Measurements from ENCODE around the gene SCAI.
"Not testable (repeated sequence)": the region's sequence is repeated elsewhere in the genome, so short reads cannot be mapped to it uniquely, and the experiment has no call there.

The SCAI gene

DNA sequence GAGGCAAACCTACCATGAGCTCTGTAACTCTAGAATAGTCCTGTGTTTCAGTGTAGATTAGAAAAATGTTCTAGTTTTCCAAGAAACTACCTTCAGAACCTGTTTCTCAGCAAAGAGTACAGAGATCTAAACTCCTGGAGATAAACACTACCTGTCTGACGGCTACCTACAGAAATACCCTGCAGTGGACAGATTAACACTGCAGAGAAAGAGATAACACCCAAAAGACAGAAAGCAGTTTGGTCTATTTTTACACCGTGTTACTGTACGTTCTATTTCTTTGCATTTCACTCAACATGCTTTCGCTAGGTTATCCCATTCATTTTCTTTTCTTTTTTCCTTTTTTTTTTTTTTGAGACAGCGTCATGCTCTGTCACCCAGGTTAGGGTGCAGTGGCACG is 11.6 kb downstream of the SCAI start:
- no peak overlapping the region for H3K9ac ChIP-seq (ENCODE audit: low read depth, low read length)
- no peaks in the 10 kb centered on the region for H3K27me3 ChIP-seq (ENCODE audit: control insufficient read depth, insufficient read depth, low read length)
- H3K4me1 ChIP-seq (ENCODE audit: control insufficient read depth, insufficient read depth, low read length) = no peaks in the 10 kb centered on the region
- no peaks in the 10 kb centered on the region for H3K9me3 ChIP-seq (ENCODE audit: control insufficient read depth, insufficient read depth, low read length)
- no peak overlapping the region for H3K4me3 ChIP-seq (ENCODE audit: low read depth, low read length)
- H3K27ac ChIP-seq (ENCODE audit: low read depth, low read length) = no peak overlapping the region
- no peaks in the 10 kb centered on the region for H3K36me3 ChIP-seq (ENCODE audit: control insufficient read depth, insufficient read depth, low read length)

GRCh38 chr9:125126019-125126746 is 17.1 kb downstream of the SCAI start:
- no peak overlapping the region for H3K27ac ChIP-seq (ENCODE audit: low read depth, low read length)
- H3K9ac ChIP-seq (ENCODE audit: low read depth, low read length) = no peak overlapping the region
- H3K27me3 ChIP-seq (ENCODE audit: control insufficient read depth, insufficient read depth, low read length) = no peaks in the 10 kb centered on the region
- H3K9me3 ChIP-seq (ENCODE audit: control insufficient read depth, insufficient read depth, low read length) = no peaks in the 10 kb centered on the region
- peaks cover 3% of the 10 kb centered on the region; the same call in 1 of the 2 replicates for H3K4me1 ChIP-seq (ENCODE audit: control insufficient read depth, insufficient read depth, low read length)
- H3K4me3 ChIP-seq (ENCODE audit: low read depth, low read length) = no peak overlapping the region
- no peaks in the 10 kb centered on the region for H3K36me3 ChIP-seq (ENCODE audit: control insufficient read depth, insufficient read depth, low read length)

DNA sequence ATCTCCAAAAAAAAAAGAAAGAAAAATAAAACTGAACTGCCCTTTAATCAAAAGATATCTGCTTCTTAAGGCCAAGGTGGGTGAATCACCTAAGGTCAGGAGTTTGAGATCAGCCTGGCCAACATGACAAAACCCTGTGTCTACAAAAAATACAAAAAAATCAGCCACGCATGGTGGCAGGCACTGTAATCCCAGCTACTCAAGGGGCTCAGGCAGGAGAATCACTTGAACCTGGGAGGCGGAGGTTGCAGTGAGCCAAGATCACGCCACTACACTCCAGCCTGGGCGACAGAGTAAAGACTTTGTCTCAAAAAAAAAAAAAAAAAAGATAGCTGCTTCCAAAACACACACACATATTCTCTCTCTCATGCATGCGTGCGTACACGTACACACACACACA is 17.8 kb downstream of the SCAI start:
- H3K27ac ChIP-seq (ENCODE audit: low read depth, low read length) = no peak overlapping the region
- no peaks in the 10 kb centered on the region for H3K36me3 ChIP-seq (ENCODE audit: control insufficient read depth, insufficient read depth, low read length)
- H3K9me3 ChIP-seq (ENCODE audit: control insufficient read depth, insufficient read depth, low read length) = no peaks in the 10 kb centered on the region
- no peak overlapping the region for H3K4me3 ChIP-seq (ENCODE audit: low read depth, low read length)
- H3K9ac ChIP-seq (ENCODE audit: low read depth, low read length) = no peak overlapping the region
- peaks cover 6% of the 10 kb centered on the region; the same call in 1 of the 2 replicates for H3K4me1 ChIP-seq (ENCODE audit: control insufficient read depth, insufficient read depth, low read length)
- H3K27me3 ChIP-seq (ENCODE audit: control insufficient read depth, insufficient read depth, low read length) = no peaks in the 10 kb centered on the region

- no peak overlapping the region for H3K27ac ChIP-seq (ENCODE audit: low read depth, low read length)
- H3K9me3 ChIP-seq (ENCODE audit: control insufficient read depth, insufficient read depth, low read length) = no peaks in the 10 kb centered on the region
- H3K36me3 ChIP-seq (ENCODE audit: control insufficient read depth, insufficient read depth, low read length) = no peaks in the 10 kb centered on the region; the same call in 1 of the 2 replicates
- H3K4me3 ChIP-seq (ENCODE audit: low read depth, low read length) = no peak overlapping the region
- peaks cover 6% of the 10 kb centered on the region; the same call in 1 of the 2 replicates for H3K4me1 ChIP-seq (ENCODE audit: control insufficient read depth, insufficient read depth, low read length)
- no peaks in the 10 kb centered on the region for H3K27me3 ChIP-seq (ENCODE audit: control insufficient read depth, insufficient read depth, low read length)
- H3K9ac ChIP-seq (ENCODE audit: low read depth, low read length) = no peak overlapping the region
Measured at GRCh38 chr9:125121146-125121545, 22.2 kb downstream of the SCAI start.

DNA sequence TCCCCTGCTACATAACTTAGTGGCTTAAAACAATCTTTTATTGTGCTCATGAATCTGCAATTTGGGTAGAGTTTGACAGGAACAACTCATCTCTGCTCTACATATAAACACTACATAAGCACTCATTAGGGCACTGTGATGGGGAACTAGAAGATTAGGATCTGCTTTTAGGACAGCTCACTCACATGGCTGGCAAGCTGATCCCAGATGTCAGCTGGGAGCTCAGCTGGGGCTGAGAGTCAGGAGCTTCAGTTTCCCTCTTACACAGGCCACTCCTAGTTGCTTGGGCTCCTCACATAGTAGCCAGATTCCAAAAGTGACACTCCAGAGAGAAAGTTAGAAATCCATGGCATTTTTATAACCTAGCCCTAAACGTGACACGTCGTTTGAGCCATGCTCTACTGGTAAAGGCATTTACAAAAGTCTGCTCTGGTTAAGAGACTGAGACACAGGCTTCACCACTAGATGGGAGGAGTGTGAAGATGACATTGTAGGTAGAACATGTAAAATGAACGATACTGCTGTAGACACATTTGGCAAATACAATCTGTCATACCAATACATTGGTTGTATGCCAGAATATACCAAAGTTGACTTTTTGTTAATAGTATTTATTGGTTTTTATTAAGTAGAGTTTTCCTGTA is 23.6 kb downstream of the SCAI start:
- H3K4me1 ChIP-seq (ENCODE audit: control insufficient read depth, insufficient read depth, low read length) = peaks cover 6% of the 10 kb centered on the region; the same call in 1 of the 2 replicates
- H3K4me3 ChIP-seq (ENCODE audit: low read depth, low read length) = no peak overlapping the region
- no peaks in the 10 kb centered on the region for H3K27me3 ChIP-seq (ENCODE audit: control insufficient read depth, insufficient read depth, low read length)
- H3K9me3 ChIP-seq (ENCODE audit: control insufficient read depth, insufficient read depth, low read length) = no peaks in the 10 kb centered on the region
- peak overlapping the region; percentile 1 for H3K27ac ChIP-seq (ENCODE audit: low read depth, low read length)
- H3K9ac ChIP-seq (ENCODE audit: low read depth, low read length) = no peak overlapping the region
- no peaks in the 10 kb centered on the region; the same call in 1 of the 2 replicates for H3K36me3 ChIP-seq (ENCODE audit: control insufficient read depth, insufficient read depth, low read length)

DNA sequence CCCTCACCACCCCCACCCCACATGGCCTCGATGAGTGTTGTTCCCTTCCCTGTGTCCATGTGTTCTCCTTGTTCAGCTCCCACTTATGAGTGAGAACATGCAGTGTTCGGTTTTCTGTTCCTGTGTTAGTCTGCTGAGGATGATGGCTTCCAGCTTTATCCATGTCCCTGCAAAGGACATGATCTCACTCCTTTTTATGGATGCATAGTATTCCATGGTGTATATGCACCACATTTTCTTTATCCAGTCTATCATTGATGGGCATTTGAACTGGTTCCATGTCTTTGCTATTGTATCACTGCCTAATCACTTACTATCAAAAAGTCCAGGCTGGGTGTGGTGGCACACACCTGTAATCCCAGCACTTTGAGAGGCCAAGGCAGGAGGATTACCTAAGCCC is 24.6 kb downstream of the SCAI start:
- not testable (repeated sequence) for H3K36me3 ChIP-seq (ENCODE audit: control insufficient read depth, insufficient read depth, low read length); H3K4me1 ChIP-seq (ENCODE audit: control insufficient read depth, insufficient read depth, low read length); H3K27ac ChIP-seq (ENCODE audit: low read depth, low read length); H3K4me3 ChIP-seq (ENCODE audit: low read depth, low read length); H3K9me3 ChIP-seq (ENCODE audit: control insufficient read depth, insufficient read depth, low read length); H3K9ac ChIP-seq (ENCODE audit: low read depth, low read length); H3K27me3 ChIP-seq (ENCODE audit: control insufficient read depth, insufficient read depth, low read length)

GRCh38 chr9:125114503-125114902 is 28.8 kb downstream of the SCAI start:
- H3K4me1 ChIP-seq (ENCODE audit: control insufficient read depth, insufficient read depth, low read length); H3K27me3 ChIP-seq (ENCODE audit: control insufficient read depth, insufficient read depth, low read length); H3K27ac ChIP-seq (ENCODE audit: low read depth, low read length); H3K36me3 ChIP-seq (ENCODE audit: control insufficient read depth, insufficient read depth, low read length); H3K9me3 ChIP-seq (ENCODE audit: control insufficient read depth, insufficient read depth, low read length); H3K4me3 ChIP-seq (ENCODE audit: low read depth, low read length); H3K9ac ChIP-seq (ENCODE audit: low read depth, low read length): not testable (repeated sequence)

GRCh38 chr9:125110464-125110863 is 32.9 kb downstream of the SCAI start:
- Histone ChIP-seq H3K4me3 (ENCODE audit: low read depth, low read length) (no peak overlapping the region), H3K4me1 (ENCODE audit: control insufficient read depth, insufficient read depth, low read length) (no peaks in the 10 kb centered on the region), H3K27me3 (ENCODE audit: control insufficient read depth, insufficient read depth, low read length) (no peaks in the 10 kb centered on the region), H3K9ac (ENCODE audit: low read depth, low read length) (no peak overlapping the region), H3K9me3 (ENCODE audit: control insufficient read depth, insufficient read depth, low read length) (no peaks in the 10 kb centered on the region), H3K36me3 (ENCODE audit: control insufficient read depth, insufficient read depth, low read length) (no peaks in the 10 kb centered on the region), H3K27ac (ENCODE audit: low read depth, low read length) (no peak overlapping the region)

DNA sequence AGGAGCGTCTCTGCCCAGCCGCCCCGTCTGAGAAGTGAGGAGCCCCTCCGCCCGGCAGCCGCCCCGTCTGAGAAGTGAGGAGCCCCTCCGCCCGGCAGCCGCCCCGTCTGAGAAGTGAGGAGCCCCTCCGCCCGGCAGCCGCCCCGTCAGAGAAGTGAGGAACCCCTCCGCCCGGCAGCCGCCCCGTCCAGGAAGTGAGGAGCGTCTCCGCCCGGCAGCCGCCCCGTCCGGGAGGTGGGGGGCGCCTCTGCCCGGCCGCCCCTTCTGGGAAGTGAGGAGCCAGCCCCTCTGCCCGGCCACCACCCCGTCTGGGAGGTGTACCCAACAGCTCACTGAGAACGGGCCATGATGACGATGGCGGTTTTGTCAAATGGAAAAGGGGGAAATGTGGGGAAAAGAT is 34.8 kb downstream of the SCAI start:
- H3K4me1 ChIP-seq (ENCODE audit: control insufficient read depth, insufficient read depth, low read length); H3K9ac ChIP-seq (ENCODE audit: low read depth, low read length); H3K36me3 ChIP-seq (ENCODE audit: control insufficient read depth, insufficient read depth, low read length); H3K4me3 ChIP-seq (ENCODE audit: low read depth, low read length); H3K27ac ChIP-seq (ENCODE audit: low read depth, low read length); H3K27me3 ChIP-seq (ENCODE audit: control insufficient read depth, insufficient read depth, low read length); H3K9me3 ChIP-seq (ENCODE audit: control insufficient read depth, insufficient read depth, low read length): not testable (repeated sequence)

- Histone ChIP-seq H3K4me3 (ENCODE audit: low read depth, low read length) (no peak overlapping the region), H3K4me1 (ENCODE audit: control insufficient read depth, insufficient read depth, low read length) (no peaks in the 10 kb centered on the region), H3K9me3 (ENCODE audit: control insufficient read depth, insufficient read depth, low read length) (no peaks in the 10 kb centered on the region), H3K27ac (ENCODE audit: low read depth, low read length) (no peak overlapping the region), H3K27me3 (ENCODE audit: control insufficient read depth, insufficient read depth, low read length) (no peaks in the 10 kb centered on the region), H3K36me3 (ENCODE audit: control insufficient read depth, insufficient read depth, low read length) (no peaks in the 10 kb centered on the region), H3K9ac (ENCODE audit: low read depth, low read length) (no peak overlapping the region)
Measured at GRCh38 chr9:125106285-125106893, 36.9 kb downstream of the SCAI start.

GRCh38 chr9:125103770-125104460 is 39.4 kb downstream of the SCAI start:
- H3K9me3 ChIP-seq (ENCODE audit: control insufficient read depth, insufficient read depth, low read length) = no peaks in the 10 kb centered on the region
- no peak overlapping the region for H3K27ac ChIP-seq (ENCODE audit: low read depth, low read length)
- no peaks in the 10 kb centered on the region for H3K36me3 ChIP-seq (ENCODE audit: control insufficient read depth, insufficient read depth, low read length)
- no peak overlapping the region for H3K9ac ChIP-seq (ENCODE audit: low read depth, low read length)
- H3K4me3 ChIP-seq (ENCODE audit: low read depth, low read length) = no peak overlapping the region
- no peaks in the 10 kb centered on the region for H3K27me3 ChIP-seq (ENCODE audit: control insufficient read depth, insufficient read depth, low read length)
- H3K4me1 ChIP-seq (ENCODE audit: control insufficient read depth, insufficient read depth, low read length) = no peaks in the 10 kb centered on the region

Measured in HUES48 (cell line).